Heart right ventricle (tissue), 16 donors: ENCODE data around the gene CAPZA2. TPM values are rescaled to one million over a fixed set of nuclear protein-coding genes. Genes with fewer than 3 reads are reported as not detected.
A peak's percentile ranks its signal among the peaks of the same experiment; 100 is the strongest.

Source experiments
- ATAC-seq, 8 donors: fragments of 200-7000 bp; cut with Tn5 transposase; one replicate each; pipeline ENCODE4 v1.9.1; 2020; ENCODE audit warnings: mild to moderate bottlenecking in 8 of 8, moderate library complexity in 8 of 8, moderate number of reproducible peaks in 1 of 8
- DNase-seq, 2 donors: peaks; one replicate each; pipeline ENCODE4 v3.0.0-alpha.2; 2020
- H3K27ac ChIP-seq, 10 donors: fragments of 200-600 bp; sonication (generic) in 2 of 10; one replicate each; pipeline versions ENCODE4 v1.5.0 to v1.8.0; 2020 to 2022; ENCODE audit warnings: mild to moderate bottlenecking in 3 of 10
- H3K27me3 ChIP-seq, 7 donors: fragments of 200-600 bp; one replicate each; pipeline ENCODE4 v1.8.0; 2021 to 2022; ENCODE audit warnings: mild to moderate bottlenecking in 2 of 7
- H3K36me3 ChIP-seq, 9 donors: fragments of 200-600 bp; sonication (generic) in 1 of 9; one replicate each; pipeline versions ENCODE4 v1.5.0 to v1.8.0; 2020 to 2022; ENCODE audit warnings: mild to moderate bottlenecking in 2 of 9
- H3K4me1 ChIP-seq, 9 donors: fragments of 200-600 bp; sonication (generic) in 1 of 9; one replicate each; pipeline versions ENCODE4 v1.5.0 to v1.8.0; 2020 to 2022; ENCODE audit warnings: mild to moderate bottlenecking in 4 of 9
- H3K4me3 ChIP-seq, 10 donors: fragments of 200-600 bp; sonication (generic) in 2 of 10; one replicate each; pipeline versions ENCODE4 v1.5.0 to v1.8.0; 2020 to 2022; ENCODE audit warnings: mild to moderate bottlenecking in 7 of 10, moderate library complexity in 2 of 10
- H3K9me3 ChIP-seq, 11 donors: fragments of 200-600 bp in 10 of 11; sonication (generic) in 2 of 11; one replicate each; pipeline versions ENCODE4 v1.5.0 to v1.8.0; 2013 to 2022; ENCODE audit warnings: mild to moderate bottlenecking in 2 of 11, control low read depth in 1 of 11, moderate library complexity in 1 of 11
- WGBS, 2 donors: extraction: QIAGEN DNeasy Blood & Tissue Kit; methylation state at CpG; one replicate each; pipeline ENCODE4 v1.1.7; 2013; ENCODE audit warnings: inconsistent platforms in 1 of 2; 5-methylcytosine and 5-hydroxymethylcytosine counted together
- intact Hi-C, 10 donors: fragments of 100-400 bp; cut with DNase I; formaldehyde crosslinking; loops; one replicate each; pipeline versions ENCODE4 v1.11.1 to v1.14.2; 2022
- polyA plus RNA-seq, 2 donors: library from polyadenylated mRNA; stranded (reverse); fragments of 200-250 nt; gene quantifications; one replicate each; pipeline ENCODE4 v1.2.3, GENCODE V29; 2013
- total RNA-seq, 10 donors: library from RNA; stranded (reverse); fragmentation: NEBNext Ultra II Directional in 3 of 10; extraction: Animal tissue kit (Norgen Biotek cat#: 25700) in 3 of 10; gene quantifications; one replicate each; pipeline versions ENCODE4 v1.2.1 to v1.2.4, GENCODE V29; 2021 to 2023
- TF ChIP-seq, protein P1 (sequence below), 9 donors: fragments of 200-600 bp; sonication (generic) in 2 of 9; IDR thresholded peaks; one replicate each; pipeline versions ENCODE4 v1.5.0 to v1.8.0; 2021 to 2022; ENCODE audit warnings: antibody characterized with exemption in 9 of 9, mild to moderate bottlenecking in 5 of 9, moderate library complexity in 1 of 9
- donor health status: Arrhythmogenic right ventricular cardiomyopathy.
- donor health status: ischemic (EF 13 %, LVEDD 7.1; RV severe dilation, severe dysfunction).
- donor health status: healthy with polysubstance abuse.
- donor health status: DM: no; HTN: yes; CAD: no.
- donor health status: DM: no; HTN: no; CAD: no.
- donor health status: ischemic (EF 25% LVEDD 6.9; RV normal size, moderate dysfunction).
- donor health status: ischemic (EF 25% LVEDD 5.7; RV mildly dilated, moderate dysfunction).
- donor health status: healthy.
- donor health status: DM: yes; HTN: yes; CAD: no.
- donor health status: Ischemic cardiomyopathy.
- donor health status: ischemic (EF 35%, LVEDD 5.7; RV mildly dilated, moderate dysfunction).
- donor health status: nonischemic (EF 11% LVEDD 7.7; RV severe dilation, severe dysfunction).
- donor health status: DM: yes; HTN: yes; CAD: no.
- donor health status: PGD.
- donor health status: ischemic (EF 29% LVEDD 5.4; RV normal size, mild dysfunction).
- donor health status: nonischemic (EF 23%, LVEDD 6.1; RV moderate dilation, normal function).

CAPZA2 gene
- total and polyA plus RNA-seq, 12 donors: 39.4 to 416 (median 332) TPM

DNA sequence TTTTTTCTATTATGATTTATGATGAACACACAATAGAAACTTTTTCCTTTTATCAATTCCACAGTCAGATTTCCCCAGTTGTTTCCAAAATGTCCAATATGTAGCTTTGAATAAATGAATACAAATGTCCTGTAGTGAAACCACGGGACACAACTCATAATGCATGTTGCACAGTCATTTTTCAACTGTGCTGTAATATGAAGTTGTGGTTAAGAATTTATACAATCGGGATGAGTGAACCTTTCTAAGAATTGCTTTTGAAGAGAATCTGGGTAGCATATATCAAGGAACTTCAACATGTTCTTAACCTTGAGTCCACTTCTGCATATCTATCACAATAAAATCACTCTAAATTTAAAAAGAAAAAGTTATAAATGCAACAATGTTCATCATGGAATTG, 76.3 kb downstream of the CAPZA2 start:
- peaks cover 0 to 4% (median 0%) of the 10 kb centered on the region in 9 donors for H3K4me1 ChIP-seq
- TF ChIP-seq, protein P1, sequence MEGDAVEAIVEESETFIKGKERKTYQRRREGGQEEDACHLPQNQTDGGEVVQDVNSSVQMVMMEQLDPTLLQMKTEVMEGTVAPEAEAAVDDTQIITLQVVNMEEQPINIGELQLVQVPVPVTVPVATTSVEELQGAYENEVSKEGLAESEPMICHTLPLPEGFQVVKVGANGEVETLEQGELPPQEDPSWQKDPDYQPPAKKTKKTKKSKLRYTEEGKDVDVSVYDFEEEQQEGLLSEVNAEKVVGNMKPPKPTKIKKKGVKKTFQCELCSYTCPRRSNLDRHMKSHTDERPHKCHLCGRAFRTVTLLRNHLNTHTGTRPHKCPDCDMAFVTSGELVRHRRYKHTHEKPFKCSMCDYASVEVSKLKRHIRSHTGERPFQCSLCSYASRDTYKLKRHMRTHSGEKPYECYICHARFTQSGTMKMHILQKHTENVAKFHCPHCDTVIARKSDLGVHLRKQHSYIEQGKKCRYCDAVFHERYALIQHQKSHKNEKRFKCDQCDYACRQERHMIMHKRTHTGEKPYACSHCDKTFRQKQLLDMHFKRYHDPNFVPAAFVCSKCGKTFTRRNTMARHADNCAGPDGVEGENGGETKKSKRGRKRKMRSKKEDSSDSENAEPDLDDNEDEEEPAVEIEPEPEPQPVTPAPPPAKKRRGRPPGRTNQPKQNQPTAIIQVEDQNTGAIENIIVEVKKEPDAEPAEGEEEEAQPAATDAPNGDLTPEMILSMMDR (IDR thresholded peaks at IDR 0.05): no peak
- no peaks in the 10 kb centered on the region for H3K27me3 ChIP-seq
- no peak for ATAC-seq
- no peak overlapping the region for H3K4me3 ChIP-seq
- H3K27ac ChIP-seq: no peak overlapping the region
- intact Hi-C loops: loop anchor here in 6 of 10 donors (10.0 kb wide), 2 partner anchors 46 to 446 kb away; no protein-coding TSS in a partner anchor
- H3K36me3 ChIP-seq: no peaks in the 10 kb centered on the region
- 91 to 93% methylated on average over 2 of the region's 2 CpGs for whole genome bisulfite sequencing, 2 donors
- no peak for DNase-seq
- H3K9me3 ChIP-seq: no peaks in the 10 kb centered on the region

DNA sequence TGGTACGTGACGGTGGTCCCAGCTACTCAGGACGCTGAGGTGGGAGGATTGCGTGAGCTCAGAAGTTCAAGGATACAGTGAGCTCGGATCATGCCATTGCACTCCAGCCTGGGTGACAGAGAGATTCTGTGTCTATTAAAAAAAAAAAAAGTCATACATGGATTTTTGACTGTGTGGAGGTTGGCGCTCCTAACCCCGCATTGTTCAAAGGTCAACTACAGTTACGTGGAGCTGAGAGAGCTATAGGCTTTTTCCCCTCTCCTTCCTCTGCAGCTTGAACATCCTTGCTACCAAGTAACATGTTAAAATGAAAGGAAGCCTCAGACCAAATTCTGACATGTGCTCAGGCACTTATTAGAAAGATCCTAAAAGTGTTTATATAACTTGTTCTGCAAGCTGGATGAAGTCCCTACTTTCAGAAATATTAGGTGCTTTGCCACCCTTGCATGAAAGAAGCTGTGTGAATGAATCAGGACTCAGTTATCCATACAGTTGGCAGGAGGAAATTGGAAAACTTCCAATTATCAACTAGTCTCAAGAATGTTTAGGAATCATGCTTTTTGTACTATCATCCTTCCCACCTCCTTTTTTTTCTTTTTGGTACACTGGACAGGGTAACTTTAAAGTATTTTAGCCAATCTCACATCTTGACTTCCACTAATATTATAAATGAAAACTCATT, 78.4 kb downstream of the CAPZA2 start:
- H3K27me3 ChIP-seq: no peaks in the 10 kb centered on the region
- H3K27ac ChIP-seq: no peak overlapping the region
- intact Hi-C loops: no loop called here
- no peak overlapping the region for H3K4me3 ChIP-seq
- no peak for ATAC-seq
- WGBS, 2 donors: 80 to 90% methylated on average over 7 to 8 of the region's 8 CpGs
- no peaks in the 10 kb centered on the region for H3K36me3 ChIP-seq
- TF ChIP-seq, protein P1 (IDR thresholded peaks at IDR 0.05): no peak
- no peak for DNase-seq
- peaks cover 0 to 9% (median 0%) of the 10 kb centered on the region in 9 donors for H3K4me1 ChIP-seq
- H3K9me3 ChIP-seq: no peaks in the 10 kb centered on the region

DNA sequence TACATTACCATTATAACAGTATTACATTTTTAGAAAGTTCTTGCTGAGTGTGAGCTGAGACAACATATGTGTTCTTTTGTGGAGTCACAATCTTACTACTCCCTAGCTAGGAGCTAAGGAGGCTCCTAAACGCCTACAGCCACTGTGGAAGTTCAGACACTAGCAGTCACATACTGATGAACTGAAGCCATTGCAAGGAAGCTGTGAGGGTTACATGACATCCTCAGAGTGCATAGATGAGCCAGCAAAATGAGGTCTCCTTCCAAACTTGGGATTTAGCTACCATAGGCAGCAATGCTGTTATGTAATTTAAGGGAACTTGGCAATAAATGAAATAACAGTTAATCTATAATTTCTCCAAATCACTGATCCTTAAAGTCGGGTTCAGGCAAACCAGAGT, 80.1 kb downstream of the CAPZA2 start:
- 74 to 75% methylated on average over 2 of the region's 2 CpGs for WGBS, 2 donors
- no peak for DNase-seq
- H3K4me3 ChIP-seq: no peak overlapping the region
- no peaks in the 10 kb centered on the region for H3K9me3 ChIP-seq
- no peaks in the 10 kb centered on the region for H3K36me3 ChIP-seq
- no peaks in the 10 kb centered on the region for H3K27me3 ChIP-seq
- intact Hi-C loops: no loop called here
- peaks cover 0 to 9% (median 0%) of the 10 kb centered on the region in 9 donors for H3K4me1 ChIP-seq
- ATAC-seq: no peak
- no peak overlapping the region for H3K27ac ChIP-seq
- TF ChIP-seq, protein P1 (IDR thresholded peaks at IDR 0.05): no peak

DNA sequence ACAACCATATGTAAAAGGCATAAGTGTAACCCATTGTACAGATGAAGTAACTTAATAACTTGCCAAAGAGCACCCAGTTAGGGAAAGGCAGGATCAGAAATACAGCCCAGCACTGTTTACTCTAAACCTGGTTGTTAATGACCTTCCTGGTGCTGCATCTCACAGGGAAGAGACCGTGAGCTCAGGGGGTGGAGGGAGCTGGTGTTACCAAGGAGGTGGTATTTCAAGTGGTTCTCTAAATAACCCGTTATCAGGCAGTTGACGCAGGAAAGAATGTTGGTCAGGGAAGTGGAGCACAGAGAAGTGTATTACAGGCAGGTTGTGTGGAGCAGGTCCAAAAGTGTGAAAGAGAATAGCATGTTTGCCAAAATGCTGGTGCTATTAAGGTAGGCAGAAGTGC, 86.5 kb downstream of the CAPZA2 start:
- 42 to 52% methylated on average over 3 of the region's 3 CpGs for WGBS, 2 donors
- H3K27ac ChIP-seq: peak overlapping the region; percentile 50 to 100 (median 81)
- TF ChIP-seq, protein P1 (IDR thresholded peaks at IDR 0.05): no peak
- H3K4me3 ChIP-seq: no peak overlapping the region
- no peaks in the 10 kb centered on the region for H3K9me3 ChIP-seq
- ATAC-seq: peak; percentile 64 to 96 (median 89)
- H3K27me3 ChIP-seq: no peaks in the 10 kb centered on the region
- peak; percentile 33 to 77 for DNase-seq
- H3K36me3 ChIP-seq: no peaks in the 10 kb centered on the region
- H3K4me1 ChIP-seq: peaks cover 0 to 30% (median 13%) of the 10 kb centered on the region in 9 donors
- intact Hi-C loops: no loop called here
